Measurements from ENCODE around the gene ZMYND10. TPM values are rescaled to one million over a fixed set of nuclear protein-coding genes. Genes with fewer than 3 reads are reported as not detected.

Gene ZMYND10
- total and polyA plus RNA-seq, 2 experiments from 2014 or later: 0.29 to 0.31 TPM

DNA sequence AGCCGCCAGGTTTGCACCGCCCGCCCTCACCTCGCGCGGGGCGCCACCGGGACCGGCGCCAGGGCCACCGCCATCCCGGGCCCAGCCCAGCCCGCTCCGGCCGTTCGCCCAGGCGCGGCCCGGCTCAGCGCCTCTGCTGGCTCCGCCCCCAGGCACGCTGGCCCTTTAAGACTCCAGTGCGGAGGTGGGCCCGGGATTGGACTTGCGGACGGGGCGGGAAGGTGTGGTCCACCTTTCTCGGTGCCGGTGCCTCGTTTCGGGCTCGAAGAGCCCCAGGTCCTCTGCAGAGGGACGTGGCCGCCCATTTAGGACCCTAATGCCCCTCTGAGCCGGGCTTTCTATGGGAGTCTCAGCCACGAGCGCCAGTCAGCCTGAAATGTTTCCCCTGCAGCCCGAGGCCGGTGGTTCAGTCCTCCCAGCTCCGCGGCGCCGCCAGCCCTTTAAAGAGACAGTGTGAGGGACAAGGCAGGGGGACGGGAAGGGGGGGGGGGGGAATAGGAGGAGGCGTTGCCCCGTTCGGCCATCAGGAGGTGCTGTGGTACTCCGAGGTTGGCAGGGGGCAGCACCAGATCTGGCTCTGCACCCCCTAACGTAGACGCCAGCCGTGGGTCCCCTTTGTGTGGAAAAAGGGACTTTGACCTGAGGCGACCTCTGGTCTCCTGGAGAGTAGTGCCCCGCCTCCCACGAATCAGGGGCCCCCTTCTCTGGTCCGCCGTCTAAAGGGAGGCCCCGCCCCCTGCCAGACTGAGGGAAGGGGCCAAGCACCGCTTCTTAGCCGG, 24.0 kb downstream of the ZMYND10 start (continued):
- TF ChIP-seq, protein P1, sequence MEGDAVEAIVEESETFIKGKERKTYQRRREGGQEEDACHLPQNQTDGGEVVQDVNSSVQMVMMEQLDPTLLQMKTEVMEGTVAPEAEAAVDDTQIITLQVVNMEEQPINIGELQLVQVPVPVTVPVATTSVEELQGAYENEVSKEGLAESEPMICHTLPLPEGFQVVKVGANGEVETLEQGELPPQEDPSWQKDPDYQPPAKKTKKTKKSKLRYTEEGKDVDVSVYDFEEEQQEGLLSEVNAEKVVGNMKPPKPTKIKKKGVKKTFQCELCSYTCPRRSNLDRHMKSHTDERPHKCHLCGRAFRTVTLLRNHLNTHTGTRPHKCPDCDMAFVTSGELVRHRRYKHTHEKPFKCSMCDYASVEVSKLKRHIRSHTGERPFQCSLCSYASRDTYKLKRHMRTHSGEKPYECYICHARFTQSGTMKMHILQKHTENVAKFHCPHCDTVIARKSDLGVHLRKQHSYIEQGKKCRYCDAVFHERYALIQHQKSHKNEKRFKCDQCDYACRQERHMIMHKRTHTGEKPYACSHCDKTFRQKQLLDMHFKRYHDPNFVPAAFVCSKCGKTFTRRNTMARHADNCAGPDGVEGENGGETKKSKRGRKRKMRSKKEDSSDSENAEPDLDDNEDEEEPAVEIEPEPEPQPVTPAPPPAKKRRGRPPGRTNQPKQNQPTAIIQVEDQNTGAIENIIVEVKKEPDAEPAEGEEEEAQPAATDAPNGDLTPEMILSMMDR (conservative IDR thresholded peaks at IDR 0.05; ENCODE audit: low read depth in 2 of 2): peak; percentile 60 to 70
- TF ChIP-seq ZNF331 (CRISPR knock-in tag; IDR thresholded peaks at IDR 0.05; ENCODE audit: low read depth): no peak
- TF ChIP-seq, protein P2, sequence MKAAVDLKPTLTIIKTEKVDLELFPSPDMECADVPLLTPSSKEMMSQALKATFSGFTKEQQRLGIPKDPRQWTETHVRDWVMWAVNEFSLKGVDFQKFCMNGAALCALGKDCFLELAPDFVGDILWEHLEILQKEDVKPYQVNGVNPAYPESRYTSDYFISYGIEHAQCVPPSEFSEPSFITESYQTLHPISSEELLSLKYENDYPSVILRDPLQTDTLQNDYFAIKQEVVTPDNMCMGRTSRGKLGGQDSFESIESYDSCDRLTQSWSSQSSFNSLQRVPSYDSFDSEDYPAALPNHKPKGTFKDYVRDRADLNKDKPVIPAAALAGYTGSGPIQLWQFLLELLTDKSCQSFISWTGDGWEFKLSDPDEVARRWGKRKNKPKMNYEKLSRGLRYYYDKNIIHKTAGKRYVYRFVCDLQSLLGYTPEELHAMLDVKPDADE (IDR thresholded peaks at IDR 0.05): no peak
- TF ChIP-seq ZNF114 (CRISPR knock-in tag; IDR thresholded peaks at IDR 0.05): no peak
- TF ChIP-seq JUNB (IDR thresholded peaks at IDR 0.05; ENCODE audit: unreplicated experiment): no peak
- TF ChIP-seq STAT1 (IDR thresholded peaks at IDR 0.05; ENCODE audit: unreplicated experiment): no peak
- TF ChIP-seq POLR2AphosphoS5 (IDR thresholded peaks at IDR 0.05; ENCODE audit: low read depth): peak; percentile 72

DNA sequence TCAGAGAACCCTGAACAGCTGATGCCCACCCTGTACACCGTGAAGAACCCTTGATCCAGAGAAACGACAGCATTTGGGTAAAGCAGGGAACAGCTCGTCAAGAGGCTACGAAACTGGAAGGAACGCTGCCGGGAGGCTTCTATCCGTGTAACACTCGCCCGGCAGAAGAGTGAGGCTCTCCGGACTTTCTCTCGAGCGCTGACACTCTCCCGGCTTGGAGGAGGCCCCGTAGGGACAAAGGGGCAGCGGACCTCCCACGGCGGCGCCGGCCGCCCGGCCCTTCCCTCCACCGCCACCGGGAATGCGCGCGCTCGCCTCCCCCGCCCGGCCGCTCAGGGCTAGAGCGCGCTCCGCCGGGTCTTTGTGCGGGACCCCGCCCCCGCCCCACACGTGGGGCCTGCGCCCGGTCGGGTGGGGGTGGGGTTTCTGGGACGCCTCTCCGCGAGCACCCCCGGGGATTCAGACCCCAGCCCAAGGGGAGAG, 24.6 kb downstream of the ZMYND10 start:
- DNase-seq (ENCODE audit: low spot score) (peak; percentile 91), ATAC-seq (peak; percentile 41)
- Mint-ChIP-seq H3K4me3 (peak overlapping the region; percentile 86), H3K4me1 (peaks cover 43% of the 10 kb centered on the region), H3K27ac (peak overlapping the region; percentile 82; the same call in 1 of the 2 replicates), H3K36me3 (ENCODE audit: low read depth) (peaks cover 51% of the 10 kb centered on the region), H3K27me3 (ENCODE audit: insufficient read depth, low read depth, poor library complexity) (peaks cover 11% of the 10 kb centered on the region), H3K9me3 (no peaks in the 10 kb centered on the region)
- Histone ChIP-seq H3K4me3 (peak overlapping the region; percentile 97), H3K4me1 (ENCODE audit: insufficient read depth) (peaks cover 15% of the 10 kb centered on the region), H2AFZ (no peak overlapping the region), H3K4me2 (peak overlapping the region; percentile 99), H3F3A (replicated peaks; ENCODE audit: low read depth) (peaks cover 20% of the 10 kb centered on the region; the same call in 1 of the 2 replicates), H3K9me2 (ENCODE audit: insufficient read depth) (no peaks in the 10 kb centered on the region), H3K27me3 (ENCODE audit: insufficient read depth) (no peaks in the 10 kb centered on the region), H4K20me1 (replicated peaks; ENCODE audit: insufficient read depth) (peaks cover 5% of the 10 kb centered on the region; the same call in 1 of the 2 replicates), H3K79me2 (replicated peaks; ENCODE audit: insufficient read depth) (peaks cover 26% of the 10 kb centered on the region), H3K27ac (ENCODE audit: low read depth) (peak overlapping the region; percentile 100), H3K36me3 (ENCODE audit: insufficient read depth) (peaks cover 8% of the 10 kb centered on the region)
- no peak for TF ChIP-seq NANOG (IDR thresholded peaks at IDR 0.05; ENCODE audit: borderline replicate concordance)
- no peak for TF ChIP-seq ZNF114 (CRISPR knock-in tag; IDR thresholded peaks at IDR 0.05)
- no peak for TF ChIP-seq EZH2 (IDR thresholded peaks at IDR 0.05; ENCODE audit: low read depth, unreplicated experiment)
- TF ChIP-seq, protein P1 (conservative IDR thresholded peaks at IDR 0.05; ENCODE audit: low read depth in 2 of 2): no peak
- TF ChIP-seq, protein P3, sequence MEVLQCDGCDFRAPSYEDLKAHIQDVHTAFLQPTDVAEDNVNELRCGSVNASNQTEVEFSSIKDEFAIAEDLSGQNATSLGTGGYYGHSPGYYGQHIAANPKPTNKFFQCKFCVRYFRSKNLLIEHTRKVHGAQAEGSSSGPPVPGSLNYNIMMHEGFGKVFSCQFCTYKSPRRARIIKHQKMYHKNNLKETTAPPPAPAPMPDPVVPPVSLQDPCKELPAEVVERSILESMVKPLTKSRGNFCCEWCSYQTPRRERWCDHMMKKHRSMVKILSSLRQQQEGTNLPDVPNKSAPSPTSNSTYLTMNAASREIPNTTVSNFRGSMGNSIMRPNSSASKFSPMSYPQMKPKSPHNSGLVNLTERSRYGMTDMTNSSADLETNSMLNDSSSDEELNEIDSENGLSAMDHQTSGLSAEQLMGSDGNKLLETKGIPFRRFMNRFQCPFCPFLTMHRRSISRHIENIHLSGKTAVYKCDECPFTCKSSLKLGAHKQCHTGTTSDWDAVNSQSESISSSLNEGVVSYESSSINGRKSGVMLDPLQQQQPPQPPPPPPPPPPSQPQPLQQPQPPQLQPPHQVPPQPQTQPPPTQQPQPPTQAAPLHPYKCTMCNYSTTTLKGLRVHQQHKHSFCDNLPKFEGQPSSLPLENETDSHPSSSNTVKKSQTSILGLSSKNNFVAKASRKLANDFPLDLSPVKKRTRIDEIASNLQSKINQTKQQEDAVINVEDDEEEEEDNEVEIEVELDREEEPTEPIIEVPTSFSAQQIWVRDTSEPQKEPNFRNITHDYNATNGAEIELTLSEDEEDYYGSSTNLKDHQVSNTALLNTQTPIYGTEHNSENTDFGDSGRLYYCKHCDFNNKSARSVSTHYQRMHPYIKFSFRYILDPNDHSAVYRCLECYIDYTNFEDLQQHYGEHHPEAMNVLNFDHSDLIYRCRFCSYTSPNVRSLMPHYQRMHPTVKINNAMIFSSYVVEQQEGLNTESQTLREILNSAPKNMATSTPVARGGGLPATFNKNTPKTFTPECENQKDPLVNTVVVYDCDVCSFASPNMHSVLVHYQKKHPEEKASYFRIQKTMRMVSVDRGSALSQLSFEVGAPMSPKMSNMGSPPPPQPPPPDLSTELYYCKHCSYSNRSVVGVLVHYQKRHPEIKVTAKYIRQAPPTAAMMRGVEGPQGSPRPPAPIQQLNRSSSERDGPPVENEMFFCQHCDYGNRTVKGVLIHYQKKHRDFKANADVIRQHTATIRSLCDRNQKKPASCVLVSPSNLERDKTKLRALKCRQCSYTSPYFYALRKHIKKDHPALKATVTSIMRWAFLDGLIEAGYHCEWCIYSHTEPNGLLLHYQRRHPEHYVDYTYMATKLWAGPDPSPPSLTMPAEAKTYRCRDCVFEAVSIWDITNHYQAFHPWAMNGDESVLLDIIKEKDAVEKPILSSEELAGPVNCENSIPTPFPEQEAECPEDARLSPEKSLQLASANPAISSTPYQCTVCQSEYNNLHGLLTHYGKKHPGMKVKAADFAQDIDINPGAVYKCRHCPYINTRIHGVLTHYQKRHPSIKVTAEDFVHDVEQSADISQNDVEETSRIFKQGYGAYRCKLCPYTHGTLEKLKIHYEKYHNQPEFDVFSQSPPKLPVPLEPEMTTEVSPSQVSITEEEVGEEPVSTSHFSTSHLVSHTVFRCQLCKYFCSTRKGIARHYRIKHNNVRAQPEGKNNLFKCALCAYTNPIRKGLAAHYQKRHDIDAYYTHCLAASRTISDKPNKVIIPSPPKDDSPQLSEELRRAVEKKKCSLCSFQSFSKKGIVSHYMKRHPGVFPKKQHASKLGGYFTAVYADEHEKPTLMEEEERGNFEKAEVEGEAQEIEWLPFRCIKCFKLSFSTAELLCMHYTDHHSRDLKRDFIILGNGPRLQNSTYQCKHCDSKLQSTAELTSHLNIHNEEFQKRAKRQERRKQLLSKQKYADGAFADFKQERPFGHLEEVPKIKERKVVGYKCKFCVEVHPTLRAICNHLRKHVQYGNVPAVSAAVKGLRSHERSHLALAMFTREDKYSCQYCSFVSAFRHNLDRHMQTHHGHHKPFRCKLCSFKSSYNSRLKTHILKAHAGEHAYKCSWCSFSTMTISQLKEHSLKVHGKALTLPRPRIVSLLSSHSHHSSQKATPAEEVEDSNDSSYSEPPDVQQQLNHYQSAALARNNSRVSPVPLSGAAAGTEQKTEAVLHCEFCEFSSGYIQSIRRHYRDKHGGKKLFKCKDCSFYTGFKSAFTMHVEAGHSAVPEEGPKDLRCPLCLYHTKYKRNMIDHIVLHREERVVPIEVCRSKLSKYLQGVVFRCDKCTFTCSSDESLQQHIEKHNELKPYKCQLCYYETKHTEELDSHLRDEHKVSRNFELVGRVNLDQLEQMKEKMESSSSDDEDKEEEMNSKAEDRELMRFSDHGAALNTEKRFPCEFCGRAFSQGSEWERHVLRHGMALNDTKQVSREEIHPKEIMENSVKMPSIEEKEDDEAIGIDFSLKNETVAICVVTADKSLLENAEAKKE (CRISPR knock-in tag; IDR thresholded peaks at IDR 0.05): no peak
- TF ChIP-seq, protein P2 (IDR thresholded peaks at IDR 0.05): no peak
- TF ChIP-seq STAT1 (IDR thresholded peaks at IDR 0.05; ENCODE audit: unreplicated experiment): no peak

All from GM23338 (cell line).